HEK293 (cell line): Measurements from ENCODE around the gene GRM6.

Source experiments
- CTCF ChIP-seq: fragments of 450-650 bp; formaldehyde crosslinking; IDR thresholded peaks from 2 replicates; pipeline ENCODE4 v1.5.1; 2016; ENCODE audit warnings: missing biosample characterization, missing genetic modification characterization
- ZNF132 ChIP-seq: fragments of 450-650 bp; formaldehyde crosslinking; IDR thresholded peaks from 2 replicates; pipeline ENCODE4 v1.5.1; 2017; ENCODE audit warnings: missing biosample characterization, missing genetic modification characterization, borderline replicate concordance

GRCh38 chr5:178989311-178989710 lies 5.8 kb downstream of the GRM6 start:
- TF ChIP-seq CTCF (tag by site-specific recombination) (no peak), ZNF132 (no peak)
